ENCODE data around the gene CITED2. TPM values are rescaled to one million over a fixed set of nuclear protein-coding genes. Genes with fewer than 3 reads are reported as not detected.

Gene CITED2
- total RNA-seq, 1 experiment from 2014 or later = 114 TPM

- Histone ChIP-seq H3K27me3 (no peaks in the 10 kb centered on the region), H3K9me3 (no peaks in the 10 kb centered on the region), H3K4me3 (no peak overlapping the region), H3K36me3 (no peaks in the 10 kb centered on the region)
- no peak for DNase-seq
These were observed 49.3 kb downstream of the CITED2 start for GRCh38 chr6:139325125-139325524.

GRCh38 chr6:139324301-139324555 is 50.2 kb downstream of the CITED2 start:
- Histone ChIP-seq H3K36me3 (no peaks in the 10 kb centered on the region), H3K4me3 (no peak overlapping the region), H3K9me3 (no peaks in the 10 kb centered on the region), H3K27me3 (no peaks in the 10 kb centered on the region)
- DNase-seq = no peak

GRCh38 chr6:139323511-139324300 is 50.7 kb downstream of the CITED2 start:
- Histone ChIP-seq H3K27me3 (no peaks in the 10 kb centered on the region), H3K9me3 (no peaks in the 10 kb centered on the region), H3K4me3 (no peak overlapping the region), H3K36me3 (no peaks in the 10 kb centered on the region)
- no peak for DNase-seq

Other genes with a start within 250 kb of the CITED2 start
- 4.0 and 4.8 TPM in 2 replicates for gene HECA, start 239.6 kb downstream of the CITED2 start, total RNA-seq (2014; rRNA removed; shearing (Covaris generic); ENCODE audit: low replicate concordance)
- not detected in 2 replicates for gene TXLNB, start 82.7 kb downstream of the CITED2 start, total RNA-seq (2014; rRNA removed; shearing (Covaris generic); ENCODE audit: low replicate concordance)

All from MG63 (cell line).